ENCODE data around the gene TMEM151A.
"Not testable (repeated sequence)": the region's sequence is repeated elsewhere in the genome, so short reads cannot be mapped to it uniquely, and the experiment has no call there.

TMEM151A gene

DNA sequence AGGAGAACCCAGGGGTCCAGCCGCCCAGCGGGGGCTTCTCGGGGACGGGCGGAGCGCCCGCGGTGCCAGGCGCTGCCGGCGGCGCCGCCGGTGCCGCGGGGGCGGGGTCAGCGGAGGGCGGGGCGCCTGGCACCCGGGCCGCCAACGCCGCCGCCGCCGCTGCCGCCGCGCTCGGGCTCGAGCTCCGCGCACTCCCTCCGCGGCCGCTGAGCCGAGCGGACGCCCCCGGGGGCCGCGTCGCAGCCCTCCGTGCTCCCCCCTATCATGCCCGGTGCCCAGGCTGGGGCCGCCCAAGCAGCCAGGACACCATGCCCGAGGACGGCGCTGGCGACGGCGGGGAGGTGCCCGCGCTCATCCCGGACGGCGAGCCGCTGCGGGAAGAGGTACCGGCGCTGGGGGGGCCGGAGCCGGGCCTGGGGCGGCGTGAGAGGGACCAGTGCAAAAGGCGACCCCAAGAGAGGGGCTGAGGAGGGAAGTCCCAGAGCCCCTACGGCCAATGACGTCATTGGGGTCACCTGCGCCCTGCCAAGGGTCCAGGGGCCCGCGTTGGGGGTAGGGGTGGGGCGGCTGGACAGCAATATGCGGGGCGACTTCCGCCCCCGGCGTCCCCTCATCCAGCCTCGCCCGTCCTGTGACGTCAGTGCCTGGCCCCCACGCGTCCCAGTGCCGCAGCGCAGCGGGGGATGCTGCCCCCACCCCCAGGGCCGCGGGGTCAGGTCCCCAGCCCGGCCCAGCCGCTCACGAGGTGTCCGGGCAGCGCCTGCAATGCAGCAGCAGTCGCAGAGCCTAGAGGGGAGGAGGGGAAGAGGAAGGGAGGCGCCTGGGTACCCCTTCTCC, at the start of gene TMEM151A:
Gene TMEM151A (plus strand): TSS at position 189 of the 837 bp plus-strand sequence. CDS start 120 bp downstream, at position 309.
- DNase-seq: no peak

- no peak for DNase-seq
Measured at GRCh38 chr11:66242095-66242765, 49.5 kb upstream of the TMEM151A start.

GRCh38 chr11:66243782-66244535, 47.7 kb upstream of the TMEM151A start:
- DNase-seq: no peak

- no peak for DNase-seq
Measured at GRCh38 chr11:66247295-66247694, 44.4 kb upstream of the TMEM151A start.

- no peak for DNase-seq
Measured at GRCh38 chr11:66247801-66248200, 43.9 kb upstream of the TMEM151A start.

DNA sequence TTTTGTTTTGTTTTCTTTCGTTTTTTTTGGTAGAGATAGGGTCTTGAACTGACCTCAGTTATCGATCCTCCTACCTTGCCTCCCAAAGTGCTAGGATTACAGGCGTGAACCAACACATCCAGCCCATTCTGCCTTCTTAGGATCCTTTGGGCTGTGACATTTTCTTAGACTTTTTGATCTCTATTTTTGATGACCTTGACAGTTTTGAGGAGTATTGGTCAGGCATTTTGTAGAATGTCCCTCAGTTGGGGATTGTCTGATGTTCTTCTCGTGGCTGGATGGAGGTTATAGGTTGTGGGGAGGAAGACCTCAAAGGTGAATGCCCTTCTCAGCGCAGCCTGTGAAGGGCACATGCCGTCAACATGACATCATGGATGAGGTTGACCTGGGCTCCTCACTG, 42.8 kb upstream of the TMEM151A start:
- no peak for DNase-seq

DNA sequence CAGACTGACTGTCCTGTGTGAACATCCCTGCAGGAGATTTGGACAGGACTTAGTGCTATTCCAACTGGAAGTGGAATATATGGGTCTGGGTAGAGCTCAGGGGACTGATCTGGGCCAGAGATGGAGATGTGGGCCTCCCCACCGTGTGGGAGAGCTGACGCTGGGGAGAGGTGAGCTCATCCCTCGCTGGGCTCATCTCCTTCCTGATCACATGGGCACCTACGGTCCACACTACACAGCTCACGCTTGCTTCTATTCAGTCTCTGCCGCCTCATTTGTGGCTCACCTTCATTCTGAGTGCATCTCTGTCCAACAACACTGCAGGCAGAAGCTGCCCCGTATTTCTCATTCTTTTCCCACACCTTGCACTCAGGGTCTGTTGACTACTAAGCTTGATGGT, 39.9 kb upstream of the TMEM151A start:
- no peak for DNase-seq

GRCh38 chr11:66253081-66253480, 38.6 kb upstream of the TMEM151A start:
- DNase-seq: not testable (repeated sequence)

- no peak for DNase-seq
Measured at GRCh38 chr11:66258473-66258893, 33.2 kb upstream of the TMEM151A start.

DNA sequence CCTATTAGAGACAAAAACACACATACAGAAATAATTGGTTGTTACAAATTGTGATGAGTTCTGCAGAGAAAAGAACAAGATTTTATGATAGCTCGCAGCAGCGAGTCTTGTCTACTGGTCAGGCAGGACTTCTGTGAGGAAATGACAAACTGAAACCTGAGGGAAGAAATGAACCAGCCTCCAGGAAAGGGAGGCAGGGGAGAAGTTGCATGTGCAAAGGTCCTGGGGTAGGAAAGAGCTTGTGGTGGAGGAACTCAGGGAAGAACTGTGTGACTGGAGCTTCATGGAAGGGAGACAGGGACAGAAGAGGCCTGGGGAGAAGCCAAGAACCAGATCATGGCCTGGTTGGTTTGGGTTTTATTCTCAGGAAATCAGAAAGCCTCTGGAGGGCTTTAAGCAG, 32.5 kb upstream of the TMEM151A start:
- no peak for DNase-seq

GRCh38 chr11:66259956-66260355, 31.7 kb upstream of the TMEM151A start:
- DNase-seq: no peak

DNA sequence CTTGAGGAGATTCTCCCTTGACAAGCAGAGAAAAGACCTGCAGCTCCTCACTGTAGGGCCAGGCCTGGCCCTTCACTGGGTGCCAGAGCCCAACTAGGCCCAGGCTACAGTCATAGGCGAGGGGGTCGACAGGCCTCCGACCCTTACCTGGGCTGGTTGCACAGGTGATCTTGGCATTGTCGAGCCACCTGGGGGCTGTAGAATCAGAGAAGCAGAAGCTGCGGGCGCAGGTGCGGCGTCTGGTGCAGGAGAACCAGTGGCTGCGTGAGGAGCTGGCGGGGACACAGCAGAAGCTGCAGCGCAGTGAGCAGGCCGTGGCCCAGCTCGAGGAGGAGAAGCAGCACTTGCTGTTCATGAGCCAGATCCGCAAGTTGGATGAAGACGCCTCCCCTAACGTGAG, 30.1 kb upstream of the TMEM151A start:
- DNase-seq: no peak

DNA sequence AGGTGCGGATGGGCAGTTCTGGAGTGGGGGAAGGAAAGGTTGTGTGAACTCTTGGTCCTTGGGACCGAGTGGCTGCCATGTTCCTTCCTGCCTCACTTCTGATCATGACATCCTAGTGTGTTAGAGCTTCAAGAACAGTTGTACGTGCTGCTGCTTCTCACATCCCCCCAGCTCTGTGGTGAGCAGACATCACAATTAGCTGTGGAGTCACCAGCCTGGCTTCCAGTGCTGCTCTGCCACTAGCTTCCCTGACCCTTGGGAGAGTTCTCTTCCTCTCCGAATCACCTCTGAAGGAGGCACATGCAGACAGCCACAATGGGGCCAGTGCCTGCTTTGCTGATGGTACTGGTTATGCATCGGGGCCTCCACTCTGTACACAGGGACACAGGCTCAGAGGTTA, 29.5 kb upstream of the TMEM151A start:
- DNase-seq: no peak

GRCh38 chr11:66262696-66263095, 29.0 kb upstream of the TMEM151A start:
- DNase-seq: no peak

GRCh38 chr11:66263231-66263630, 28.5 kb upstream of the TMEM151A start:
- DNase-seq: no peak

GRCh38 chr11:66263785-66264184, 27.9 kb upstream of the TMEM151A start:
- no peak for DNase-seq

DNA sequence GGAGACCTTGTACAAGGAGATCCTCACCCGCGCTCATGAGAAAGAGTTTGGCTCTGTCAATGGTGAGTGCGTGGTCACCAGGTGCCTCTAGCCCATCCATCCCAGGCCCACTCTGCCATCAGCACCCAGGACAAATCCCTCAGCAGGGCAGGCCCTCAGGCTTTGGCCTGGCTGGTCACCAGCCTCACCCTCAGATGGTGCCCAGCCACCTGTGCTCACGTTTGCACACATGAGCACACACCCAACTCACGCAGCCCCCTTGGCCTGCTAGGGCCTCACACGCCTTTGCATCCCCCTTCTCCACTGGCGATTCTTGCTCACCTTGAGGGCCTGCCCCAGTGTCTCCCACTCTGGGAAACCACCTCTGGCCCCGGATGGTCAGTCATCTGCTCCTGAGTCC, 27.3 kb upstream of the TMEM151A start:
- no peak for DNase-seq

GRCh38 chr11:66264914-66265313, 26.8 kb upstream of the TMEM151A start:
- no peak for DNase-seq

DNA sequence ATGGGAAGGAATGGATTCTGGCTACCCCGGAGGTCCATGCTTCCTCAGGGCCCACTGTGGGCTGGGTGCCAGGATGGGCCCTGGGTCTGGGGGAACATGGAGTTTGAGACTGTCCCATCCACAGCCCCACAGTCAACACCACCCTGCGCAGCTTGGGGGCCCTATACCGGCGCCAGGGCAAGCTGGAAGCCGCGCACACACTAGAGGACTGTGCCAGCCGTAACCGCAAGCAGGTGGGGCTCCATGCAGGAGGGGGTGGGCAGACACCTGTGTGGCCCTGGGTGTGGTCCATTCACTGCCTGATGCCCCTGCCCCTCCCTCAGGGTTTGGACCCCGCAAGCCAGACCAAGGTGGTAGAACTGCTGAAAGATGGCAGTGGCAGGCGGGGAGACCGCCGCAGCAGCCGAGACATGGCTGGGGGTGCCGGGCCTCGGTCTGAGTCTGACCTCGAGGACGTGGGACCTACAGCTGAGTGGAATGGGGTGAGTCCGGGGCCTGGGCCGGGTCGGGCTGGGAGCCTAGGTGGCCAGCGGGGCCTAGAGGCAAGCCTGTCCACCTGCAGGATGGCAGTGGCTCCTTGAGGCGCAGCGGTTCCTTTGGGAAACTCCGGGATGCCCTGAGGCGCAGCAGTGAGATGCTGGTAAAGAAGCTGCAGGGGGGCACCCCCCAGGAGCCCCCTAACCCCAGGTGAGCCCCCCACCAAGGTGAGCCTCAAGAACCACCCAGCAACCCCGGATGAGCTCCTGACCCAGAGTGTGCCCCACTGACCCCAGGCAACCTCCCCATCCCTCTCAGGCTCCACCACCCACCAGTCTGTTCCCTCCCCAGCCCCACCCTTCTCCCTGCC, 25.9 kb upstream of the TMEM151A start:
- DNase-seq: no peak

GRCh38 chr11:66266378-66267038, 25.2 kb upstream of the TMEM151A start:
- no peak for DNase-seq

GRCh38 chr11:66267039-66267378, 24.7 kb upstream of the TMEM151A start:
- DNase-seq: no peak

All from activated CD8-positive, alpha-beta memory T cell treated with anti-CD3 and anti-CD28 coated beads, Interleukin-2, amount 50 U/mL, for 4 hours (primary cell).